Measurements from ENCODE around the gene STRC. TPM values are rescaled to one million over a fixed set of nuclear protein-coding genes. Genes with fewer than 3 reads are reported as not detected.
A peak's percentile ranks its signal among the peaks of the same experiment; 100 is the strongest.
"Not testable (repeated sequence)": the region's sequence is repeated elsewhere in the genome, so short reads cannot be mapped to it uniquely, and the experiment has no call there.

The STRC gene
- total and polyA plus RNA-seq, 2 donors (not counting 1 experiment from before 2014, with no cell fraction given) = 1.0 to 1.7 TPM

- Mint-ChIP-seq H3K27ac (no peak within 1 kb of the TSS), H3K9me3 (ENCODE audit: insufficient read depth) (no peaks in the 10 kb centered on the region), H3K4me3 (no peak within 1 kb of the TSS), H3K4me1 (peaks cover 8% of the 10 kb centered on the region), H3K27me3 (no peaks in the 10 kb centered on the region)
- H3K79me2 ChIP-seq (ENCODE audit: control insufficient read depth, insufficient read depth, low read length) = no peaks in the 10 kb centered on the region
- H3K36me3 ChIP-seq (replicated peaks in 1 of 2; ENCODE audit: control extremely low read depth in 1 of 2, control insufficient read depth in 1 of 2, extremely low read depth in 1 of 2, insufficient read depth in 2 of 2, low read length in 1 of 2) = peaks cover 0 to 3% of the 10 kb centered on the region in 2 experiments
- WGBS (ENCODE audit: insufficient coverage) = 97% methylated on average over 85 of the region's 85 CpGs
- TF ChIP-seq EZH2 (IDR thresholded peaks at IDR 0.05; ENCODE audit: borderline replicate concordance, insufficient read depth, low read depth, low read length, poor library complexity, severe bottlenecking) (no peak), CTCF (IDR thresholded peaks at IDR 0.05) (no peak)
- ChIA-PET CTCF (no interaction called here), POLR2A (no interaction called here)
- ATAC-seq (ENCODE audit: low read depth) (peak; percentile 62), DNase-seq (no peak)
- H3K9ac ChIP-seq (ENCODE audit: low read length) = no peak within 1 kb of the TSS
- H3K4me1 ChIP-seq (ENCODE audit: control insufficient read depth in 2 of 2, insufficient read depth in 2 of 2, low read length in 2 of 2) = peaks cover 0 to 3% of the 10 kb centered on the region in 2 donors
- no peaks in the 10 kb centered on the region for H4K20me1 ChIP-seq (ENCODE audit: control insufficient read depth, insufficient read depth, low read length, poor library complexity, severe bottlenecking)
- intact Hi-C loops (cut with micrococcal nuclease) = no loop called here
- no peaks in the 10 kb centered on the region for H3K9me3 ChIP-seq (ENCODE audit: control extremely low read depth in 1 of 3, control insufficient read depth in 2 of 3, insufficient read depth in 1 of 3, low read length in 2 of 3)
- H3K27ac ChIP-seq (ENCODE audit: low read length in 2 of 2) = no peak within 1 kb of the TSS
- H3K4me2 ChIP-seq (replicated peaks; ENCODE audit: low read depth, low read length, poor library complexity, severe bottlenecking) = no peak within 1 kb of the TSS
- no peaks in the 10 kb centered on the region for H3K27me3 ChIP-seq (replicated peaks in 1 of 4; ENCODE audit: control extremely low read depth in 1 of 4, control insufficient read depth in 3 of 4, insufficient read depth in 4 of 4, low read length in 3 of 4)
- no peak within 1 kb of the TSS for H2AFZ ChIP-seq (ENCODE audit: insufficient read depth, low read depth, low read length, poor library complexity, severe bottlenecking)
- H3K4me3 ChIP-seq (ENCODE audit: control extremely low read depth in 1 of 5, extremely low read depth in 1 of 5, insufficient read depth in 1 of 5, low read depth in 2 of 5, low read length in 4 of 5) = no peak within 1 kb of the TSS
These were observed 30.2 kb upstream of the STRC start, which contains the start of gene CATSPER2 for GRCh38 chr15:43648649-43649429. Gene CATSPER2, minus strand, starts transcription at chr15:43648844. Its CDS starts 783 bp downstream, at chr15:43648061.

GRCh38 chr15:43638464-43639204 is 20.0 kb upstream of the STRC start:
- H3K4me3 ChIP-seq (ENCODE audit: control extremely low read depth in 1 of 5, extremely low read depth in 1 of 5, insufficient read depth in 1 of 5, low read depth in 2 of 5, low read length in 4 of 5); H3K4me1 Mint-ChIP-seq; H3K9me3 Mint-ChIP-seq (ENCODE audit: insufficient read depth); H3K27me3 ChIP-seq (replicated peaks in 1 of 4; ENCODE audit: control extremely low read depth in 1 of 4, control insufficient read depth in 3 of 4, insufficient read depth in 4 of 4, low read length in 3 of 4); H3K27ac ChIP-seq (ENCODE audit: low read length in 2 of 2); POLR2A ChIA-PET; H3K9me3 ChIP-seq (ENCODE audit: control extremely low read depth in 1 of 3, control insufficient read depth in 2 of 3, insufficient read depth in 1 of 3, low read length in 2 of 3); H3K36me3 ChIP-seq (replicated peaks in 1 of 2; ENCODE audit: control extremely low read depth in 1 of 2, control insufficient read depth in 1 of 2, extremely low read depth in 1 of 2, insufficient read depth in 2 of 2, low read length in 1 of 2); H3K27me3 Mint-ChIP-seq; H3K79me2 ChIP-seq (ENCODE audit: control insufficient read depth, insufficient read depth, low read length); H3K4me3 Mint-ChIP-seq; DNase-seq; H4K20me1 ChIP-seq (ENCODE audit: control insufficient read depth, insufficient read depth, low read length, poor library complexity, severe bottlenecking); intact Hi-C loops (cut with micrococcal nuclease); H3K4me2 ChIP-seq (replicated peaks; ENCODE audit: low read depth, low read length, poor library complexity, severe bottlenecking); H3K9ac ChIP-seq (ENCODE audit: low read length); H3K4me1 ChIP-seq (ENCODE audit: control insufficient read depth in 2 of 2, insufficient read depth in 2 of 2, low read length in 2 of 2); H2AFZ ChIP-seq (ENCODE audit: insufficient read depth, low read depth, low read length, poor library complexity, severe bottlenecking); ATAC-seq (ENCODE audit: low read depth): not testable (repeated sequence)
- CTCF ChIA-PET = interaction anchor here (0.7 kb wide), 1 partner anchor 81 kb away, joined by 4 read pairs; no protein-coding TSS in a partner anchor
- 80% methylated on average over 4 of the region's 8 CpGs for WGBS (ENCODE audit: insufficient coverage)
- peak overlapping the region; percentile 32 for H3K27ac Mint-ChIP-seq

GRCh38 chr15:43626937-43627336 is 8.3 kb upstream of the STRC start:
- H3K9me3 ChIP-seq (ENCODE audit: control extremely low read depth in 1 of 3, control insufficient read depth in 2 of 3, insufficient read depth in 1 of 3, low read length in 2 of 3); H4K20me1 ChIP-seq (ENCODE audit: control insufficient read depth, insufficient read depth, low read length, poor library complexity, severe bottlenecking); H3K4me3 ChIP-seq (ENCODE audit: control extremely low read depth in 1 of 5, extremely low read depth in 1 of 5, insufficient read depth in 1 of 5, low read depth in 2 of 5, low read length in 4 of 5); DNase-seq; H3K27ac Mint-ChIP-seq; H3K27ac ChIP-seq (ENCODE audit: low read length in 2 of 2); POLR2A ChIA-PET; H3K4me1 ChIP-seq (ENCODE audit: control insufficient read depth in 2 of 2, insufficient read depth in 2 of 2, low read length in 2 of 2); H3K27me3 Mint-ChIP-seq; H2AFZ ChIP-seq (ENCODE audit: insufficient read depth, low read depth, low read length, poor library complexity, severe bottlenecking); H3K36me3 ChIP-seq (replicated peaks in 1 of 2; ENCODE audit: control extremely low read depth in 1 of 2, control insufficient read depth in 1 of 2, extremely low read depth in 1 of 2, insufficient read depth in 2 of 2, low read length in 1 of 2); H3K4me3 Mint-ChIP-seq; H3K9me3 Mint-ChIP-seq (ENCODE audit: insufficient read depth); H3K79me2 ChIP-seq (ENCODE audit: control insufficient read depth, insufficient read depth, low read length); H3K9ac ChIP-seq (ENCODE audit: low read length); H3K4me2 ChIP-seq (replicated peaks; ENCODE audit: low read depth, low read length, poor library complexity, severe bottlenecking); H3K27me3 ChIP-seq (replicated peaks in 1 of 4; ENCODE audit: control extremely low read depth in 1 of 4, control insufficient read depth in 3 of 4, insufficient read depth in 4 of 4, low read length in 3 of 4); H3K4me1 Mint-ChIP-seq; ATAC-seq (ENCODE audit: low read depth); CTCF ChIA-PET; intact Hi-C loops (cut with micrococcal nuclease): not testable (repeated sequence)
